Keratinocyte (primary cell): ENCODE results near the gene GRHL3. TPM values are rescaled to one million over a fixed set of nuclear protein-coding genes. Genes with fewer than 3 reads are reported as not detected.

Source experiments
- DNase-seq: peaks from one replicate; pipeline ENCODE4 v3.0.0-alpha.2; 2011; ENCODE audit warnings: low read depth, missing footprints, low spot score
- FAIRE-seq: peaks from 2 replicates; lab custom pipeline; 2011; peaks lifted over from hg19 to GRCh38; lab: Jason Lieb, UNC
- H2AFZ ChIP-seq: 2 replicates; pipeline ENCODE4 v1.6.0; 2012; ENCODE audit warnings: low read length, control low read depth, inconsistent platforms; ENCODE audit not compliant: control insufficient read depth
- H3K27ac ChIP-seq: 2 replicates; pipeline ENCODE4 v1.5.1; 2011; ENCODE audit warnings: low read length; ENCODE audit not compliant: control insufficient read depth, insufficient read depth
- H3K27me3 ChIP-seq: 3 replicates; pipeline ENCODE4 v1.6.0; 2011; ENCODE audit warnings: low read length; ENCODE audit not compliant: control insufficient read depth, insufficient read depth; ENCODE audit errors: extremely low read depth
- H3K36me3 ChIP-seq, 2 experiments: 2 replicates in 1 of 2; 3 replicates in 1 of 2; pipeline ENCODE4 v1.5.1; 2011; ENCODE audit warnings: low read length in 2 of 2, mild to moderate bottlenecking in 1 of 2; ENCODE audit not compliant: control insufficient read depth in 2 of 2, insufficient read depth in 2 of 2; ENCODE audit errors: extremely low read depth in 1 of 2
- H3K4me1 ChIP-seq: 3 replicates; pipeline ENCODE4 v1.5.1; 2011; ENCODE audit warnings: low read length; ENCODE audit not compliant: control insufficient read depth, insufficient read depth; ENCODE audit errors: extremely low read depth
- H3K4me2 ChIP-seq: 3 replicates; pipeline ENCODE4 v1.6.0; 2011; ENCODE audit warnings: low read depth, low read length; ENCODE audit not compliant: control insufficient read depth, insufficient read depth; ENCODE audit errors: extremely low read depth
- H3K4me3 ChIP-seq, 3 experiments: fragments of 200-600 bp in 1 of 3; sonication (generic) in 1 of 3; 2 replicates in 2 of 3; 3 replicates in 1 of 3; pipeline ENCODE4 v1.5.1; 2011 to 2016; ENCODE audit warnings: low read length in 3 of 3, mild to moderate bottlenecking in 3 of 3, control low read depth in 2 of 3, inconsistent platforms in 1 of 3, low read depth in 1 of 3, mixed read lengths in 1 of 3, mixed run types in 1 of 3, moderate library complexity in 1 of 3; ENCODE audit not compliant: control insufficient read depth in 2 of 3, insufficient read depth in 2 of 3; ENCODE audit errors: extremely low read depth in 1 of 3
- H3K79me2 ChIP-seq: 2 replicates; pipeline ENCODE4 v1.6.0; 2012; ENCODE audit warnings: low read length; ENCODE audit not compliant: control insufficient read depth, insufficient read depth
- H3K9ac ChIP-seq: 3 replicates; pipeline ENCODE4 v1.6.0; 2011; ENCODE audit warnings: low read length; ENCODE audit not compliant: control insufficient read depth, insufficient read depth; ENCODE audit errors: extremely low read depth
- H3K9me1 ChIP-seq: 3 replicates; pipeline ENCODE4 v1.6.0; 2011; ENCODE audit warnings: low read length; ENCODE audit not compliant: control insufficient read depth, insufficient read depth; ENCODE audit errors: extremely low read depth
- H3K9me3 ChIP-seq: 2 replicates; pipeline ENCODE4 v1.5.1; 2012; ENCODE audit warnings: low read depth, low read length; ENCODE audit not compliant: control insufficient read depth
- H4K20me1 ChIP-seq: 3 replicates; pipeline ENCODE4 v1.6.0; 2011; ENCODE audit warnings: low read length; ENCODE audit not compliant: control insufficient read depth, insufficient read depth; ENCODE audit errors: extremely low read depth
- EZH2 ChIP-seq: IDR thresholded peaks from one replicate; pipeline ENCODE4 v1.6.1; 2012; ENCODE audit warnings: inconsistent platforms, mild to moderate bottlenecking, low read length, moderate library complexity
- dilution Hi-C: fragments of 300-500 bp; cut with MboI; formaldehyde crosslinking; loops from one replicate; pipeline ENCODE4 v1.7.0; 2020; ENCODE audit warnings: low sequenced_read_pairs; ENCODE audit not compliant: extremely low pct_ligation_motif_present
- polyA plus RNA-seq, 5 experiments: library from polyadenylated mRNA; depleted of rRNA in 3 of 5; stranded (reverse) in 3 of 5; stranded (forward) in 1 of 5; unstranded in 1 of 5; fragments of >200 nt; gene quantifications; 1 replicate in 1 of 5; 2 replicates in 3 of 5; 3 replicates in 1 of 5; pipeline versions ENCODE4 v1.2.1 to v1.2.3, GENCODE V29; 2011 to 2012; ENCODE audit warnings: missing spikeins in 2 of 5, low read depth in 1 of 5, low replicate concordance in 1 of 5
- TF ChIP-seq, protein P1 (sequence below), 3 experiments: IDR thresholded peaks in 1 of 3; conservative IDR thresholded peaks in 1 of 3; optimal IDR thresholded peaks in 1 of 3; 2 replicates in 2 of 3; 3 replicates in 1 of 3; pipeline versions ENCODE3 to v1.5.1; 2011; ENCODE audit warnings: low read length in 3 of 3, mild to moderate bottlenecking in 3 of 3, moderate library complexity in 2 of 3, control low read depth in 1 of 3, inconsistent platforms in 1 of 3; ENCODE audit not compliant: insufficient read depth in 2 of 3; ENCODE audit errors: extremely low read depth in 1 of 3

GRHL3 gene
- polyA plus RNA-seq, 1 donor (not counting 4 experiments of a cell fraction or from before 2014, with no cell fraction given) = 13.0 TPM

DNA sequence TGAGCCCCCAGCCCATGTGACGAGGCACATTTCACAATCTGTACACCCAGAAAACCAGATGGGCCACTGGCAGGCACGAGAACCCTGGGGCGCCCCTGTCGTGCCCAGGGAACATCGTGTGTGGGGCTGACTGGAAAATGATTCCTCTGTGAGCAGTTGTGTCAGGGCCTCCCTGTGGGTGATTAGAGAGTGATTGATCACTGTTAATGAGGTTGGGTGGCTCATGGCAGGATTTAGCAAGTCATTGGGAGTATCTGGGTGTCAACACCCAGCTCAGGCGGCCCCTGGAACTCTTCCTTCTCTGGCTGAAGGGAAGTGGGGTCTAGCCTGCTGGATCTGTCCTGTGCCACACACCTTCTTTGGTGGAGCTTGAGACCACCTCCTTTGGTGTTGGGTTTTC lies 5.7 kb downstream of the GRHL3 start:
- Histone ChIP-seq H3K4me3 (no peak overlapping the region), H3K27me3 (peaks cover 7% of the 10 kb centered on the region), H3K4me1 (peaks cover 45% of the 10 kb centered on the region), H3K4me2 (no peak overlapping the region), H3K9ac (no peak overlapping the region), H3K9me1 (no peaks in the 10 kb centered on the region), H3K79me2 (no peaks in the 10 kb centered on the region), H3K36me3 (peaks cover 0 to 2% of the 10 kb centered on the region in 2 experiments), H2AFZ (no peak overlapping the region), H3K27ac (no peak overlapping the region), H3K9me3 (no peaks in the 10 kb centered on the region), H4K20me1 (no peaks in the 10 kb centered on the region)
- FAIRE-seq = no peak
- no peak for DNase-seq
- TF ChIP-seq, protein P1, sequence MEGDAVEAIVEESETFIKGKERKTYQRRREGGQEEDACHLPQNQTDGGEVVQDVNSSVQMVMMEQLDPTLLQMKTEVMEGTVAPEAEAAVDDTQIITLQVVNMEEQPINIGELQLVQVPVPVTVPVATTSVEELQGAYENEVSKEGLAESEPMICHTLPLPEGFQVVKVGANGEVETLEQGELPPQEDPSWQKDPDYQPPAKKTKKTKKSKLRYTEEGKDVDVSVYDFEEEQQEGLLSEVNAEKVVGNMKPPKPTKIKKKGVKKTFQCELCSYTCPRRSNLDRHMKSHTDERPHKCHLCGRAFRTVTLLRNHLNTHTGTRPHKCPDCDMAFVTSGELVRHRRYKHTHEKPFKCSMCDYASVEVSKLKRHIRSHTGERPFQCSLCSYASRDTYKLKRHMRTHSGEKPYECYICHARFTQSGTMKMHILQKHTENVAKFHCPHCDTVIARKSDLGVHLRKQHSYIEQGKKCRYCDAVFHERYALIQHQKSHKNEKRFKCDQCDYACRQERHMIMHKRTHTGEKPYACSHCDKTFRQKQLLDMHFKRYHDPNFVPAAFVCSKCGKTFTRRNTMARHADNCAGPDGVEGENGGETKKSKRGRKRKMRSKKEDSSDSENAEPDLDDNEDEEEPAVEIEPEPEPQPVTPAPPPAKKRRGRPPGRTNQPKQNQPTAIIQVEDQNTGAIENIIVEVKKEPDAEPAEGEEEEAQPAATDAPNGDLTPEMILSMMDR (optimal IDR thresholded peaks at IDR 0.05 in 1 of 3, IDR thresholded peaks at IDR 0.05 in 1 of 3, conservative IDR thresholded peaks at IDR 0.05 in 1 of 3; ENCODE audit: extremely low read depth in 1 of 3, insufficient read depth in 2 of 3, low read length in 3 of 3) = no peak
- TF ChIP-seq EZH2 = no peak
- dilution Hi-C loops = no loop called here

DNA sequence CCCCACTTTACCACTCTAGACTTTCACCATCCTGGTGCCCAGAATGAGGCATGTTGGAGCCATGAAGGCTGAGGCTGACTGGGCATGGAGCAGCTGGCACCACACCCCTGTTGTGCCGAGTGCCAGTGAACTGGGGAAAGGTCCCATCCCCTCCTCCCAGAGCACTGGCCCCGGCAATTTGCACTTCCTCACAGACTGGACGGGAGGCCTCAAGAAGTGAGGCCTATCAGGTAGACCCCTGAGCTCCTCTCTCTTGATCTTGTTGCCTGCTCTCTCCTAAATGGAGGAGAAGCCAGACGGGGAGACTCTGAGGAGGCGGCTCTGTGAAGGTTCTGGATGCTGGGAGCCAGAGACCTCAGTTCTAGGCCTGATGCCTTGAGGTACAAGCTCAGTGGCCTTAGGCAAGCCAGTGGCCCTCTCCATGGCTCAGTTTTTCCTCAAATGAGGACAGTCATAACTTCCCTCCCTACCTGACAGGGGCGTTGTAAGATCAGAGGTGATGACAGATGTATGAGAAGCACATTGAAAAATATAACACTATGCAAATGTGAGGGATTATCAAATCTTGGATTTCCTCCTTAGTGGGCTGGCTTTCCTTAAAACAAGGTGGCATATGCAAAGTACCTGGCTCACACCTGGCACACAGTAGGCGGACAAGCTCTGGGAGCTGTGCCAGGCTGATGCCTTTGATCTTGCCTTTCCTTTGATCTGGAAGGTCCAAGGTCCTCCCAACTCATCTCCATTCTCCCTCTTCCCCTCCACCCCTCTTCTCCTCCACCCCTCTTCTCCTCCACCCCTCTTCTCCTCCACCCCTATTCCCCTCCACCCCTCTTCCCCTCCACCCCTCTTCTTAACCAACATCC lies 6.7 kb downstream of the GRHL3 start:
- Histone ChIP-seq H3K36me3 (peaks cover 0 to 2% of the 10 kb centered on the region in 2 experiments), H3K4me2 (no peak overlapping the region), H3K9me1 (no peaks in the 10 kb centered on the region), H3K27ac (no peak overlapping the region), H3K79me2 (no peaks in the 10 kb centered on the region), H3K9ac (no peak overlapping the region), H3K4me1 (peaks cover 45% of the 10 kb centered on the region), H2AFZ (no peak overlapping the region), H3K27me3 (peaks cover 7% of the 10 kb centered on the region), H3K4me3 (no peak overlapping the region), H4K20me1 (no peaks in the 10 kb centered on the region), H3K9me3 (no peaks in the 10 kb centered on the region)
- dilution Hi-C loops = no loop called here
- DNase-seq (no peak), FAIRE-seq (no peak)
- no peak for TF ChIP-seq EZH2
- TF ChIP-seq, protein P1 (optimal IDR thresholded peaks at IDR 0.05 in 1 of 3, IDR thresholded peaks at IDR 0.05 in 1 of 3, conservative IDR thresholded peaks at IDR 0.05 in 1 of 3; ENCODE audit: extremely low read depth in 1 of 3, insufficient read depth in 2 of 3, low read length in 3 of 3) = peak in 1 of 3 experiments; percentile 14
